ENCODE data around the gene RBM19.

DNA sequence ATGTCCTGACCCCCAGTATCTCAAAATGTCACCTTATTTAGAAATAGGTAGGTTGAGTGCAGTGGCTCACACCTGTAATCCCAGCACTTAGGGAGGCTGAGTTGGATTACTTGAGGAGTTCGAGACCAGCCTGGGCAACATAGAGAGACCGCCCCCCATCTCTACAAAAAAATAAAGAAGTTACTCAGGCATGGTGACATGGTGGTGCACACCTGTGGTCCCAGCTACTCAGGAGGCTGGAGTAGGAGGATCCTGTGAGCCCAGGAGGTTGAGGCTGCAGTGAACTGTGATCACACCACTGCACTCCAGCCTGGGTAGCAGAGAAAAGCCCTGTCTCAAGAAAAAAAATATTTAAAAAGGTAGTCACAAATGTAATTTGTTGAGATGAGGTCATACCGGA, 27.9 kb upstream of the RBM19 start:
- TF ChIP-seq, protein P1, sequence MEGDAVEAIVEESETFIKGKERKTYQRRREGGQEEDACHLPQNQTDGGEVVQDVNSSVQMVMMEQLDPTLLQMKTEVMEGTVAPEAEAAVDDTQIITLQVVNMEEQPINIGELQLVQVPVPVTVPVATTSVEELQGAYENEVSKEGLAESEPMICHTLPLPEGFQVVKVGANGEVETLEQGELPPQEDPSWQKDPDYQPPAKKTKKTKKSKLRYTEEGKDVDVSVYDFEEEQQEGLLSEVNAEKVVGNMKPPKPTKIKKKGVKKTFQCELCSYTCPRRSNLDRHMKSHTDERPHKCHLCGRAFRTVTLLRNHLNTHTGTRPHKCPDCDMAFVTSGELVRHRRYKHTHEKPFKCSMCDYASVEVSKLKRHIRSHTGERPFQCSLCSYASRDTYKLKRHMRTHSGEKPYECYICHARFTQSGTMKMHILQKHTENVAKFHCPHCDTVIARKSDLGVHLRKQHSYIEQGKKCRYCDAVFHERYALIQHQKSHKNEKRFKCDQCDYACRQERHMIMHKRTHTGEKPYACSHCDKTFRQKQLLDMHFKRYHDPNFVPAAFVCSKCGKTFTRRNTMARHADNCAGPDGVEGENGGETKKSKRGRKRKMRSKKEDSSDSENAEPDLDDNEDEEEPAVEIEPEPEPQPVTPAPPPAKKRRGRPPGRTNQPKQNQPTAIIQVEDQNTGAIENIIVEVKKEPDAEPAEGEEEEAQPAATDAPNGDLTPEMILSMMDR (IDR thresholded peaks at IDR 0.05) = no peak
- no peak for TF ChIP-seq POLR2A (IDR thresholded peaks at IDR 0.05)

Measured in heart left ventricle (tissue), 13 donors.